HCT116 (cell line): ENCODE measurements around the gene KASH5. TPM values are rescaled to one million over a fixed set of nuclear protein-coding genes. Genes with fewer than 3 reads are reported as not detected.

Source experiments
- ATAC-seq: fragments of 200-7000 bp; cut with Tn5 transposase; 2 replicates; pipeline ENCODE4 v1.9.1; 2020; ENCODE audit warnings: mild to moderate bottlenecking, moderate library complexity
- BruUV-seq: library from RNA; stranded (reverse); fragments of 400-500 nt; replicated peaks from 2 replicates; lab custom pipeline; 2021; lab: Mats Ljungman, UMichigan
- CTCF ChIA-PET: fragments of 300-600 bp; sonication (Branson Sonifier 250); formaldehyde crosslinking; loops from one replicate; lab custom pipeline; 2021; ENCODE audit warnings: antibody characterized with exemption; lab: Charles Lee
- POLR2A ChIA-PET: fragments of 300-600, 350-600 bp; sonication (Branson Sonifier 250); formaldehyde crosslinking; loops from one replicate; lab custom pipeline; 2021; ENCODE audit warnings: antibody characterized with exemption; lab: Charles Lee
- RAD21 ChIA-PET, 2 experiments: fragments of 300-600 bp; sonication (Branson Sonifier 250); formaldehyde crosslinking; loops; one replicate each; lab custom pipeline; 2023; ENCODE audit warnings: low total read pairs in 2 of 2; ENCODE audit not compliant: uncharacterized antibody in 2 of 2, unreplicated experiment in 2 of 2, low non-redundant PET in 1 of 2; lab: Charles Lee
- DNase-seq: peaks from one replicate; pipeline ENCODE4 v3.0.0-alpha.2; 2010; ENCODE audit warnings: low read depth, low spot score
- H2AFZ ChIP-seq: fragments of 200-600 bp; shearing (Covaris generic), sonication (generic); 2 replicates; pipeline ENCODE4 v1.6.1; 2017; ENCODE audit warnings: low read depth, mixed run types, mixed read lengths, antibody characterized with exemption, low read length; ENCODE audit not compliant: poor library complexity, severe bottlenecking
- H3K27ac ChIP-seq: 2 replicates; pipeline ENCODE4 v1.5.1; 2012; ENCODE audit warnings: low read depth, low read length
- H3K27me3 ChIP-seq: fragments of 200-600 bp; sonication (generic); 2 replicates; pipeline ENCODE4 v1.6.1; 2016; ENCODE audit warnings: mixed run types, low read length, mixed read lengths; ENCODE audit not compliant: insufficient read depth
- H3K36me3 ChIP-seq, 2 experiments: fragments of 200-500 bp in 1 of 2; fragments of 200-600 bp in 1 of 2; sonication (Bioruptor generic) in 1 of 2; sonication (generic) in 1 of 2; 2 replicates each; pipeline versions ENCODE4 v1.5.1 to v1.6.1; 2014 to 2016; ENCODE audit warnings: low read length in 2 of 2, inconsistent platforms in 1 of 2, mixed read lengths in 1 of 2, mixed run types in 1 of 2; ENCODE audit not compliant: insufficient read depth in 2 of 2, control insufficient read depth in 1 of 2
- H3K4me1 ChIP-seq, 2 experiments: fragments of 200-600 bp in 1 of 2; sonication (generic) in 1 of 2; 2 replicates each; pipeline versions ENCODE4 v1.5.1 to v1.6.1; 2012 to 2017; ENCODE audit warnings: low read length in 2 of 2, inconsistent platforms in 1 of 2, mild to moderate bottlenecking in 1 of 2, mixed read lengths in 1 of 2, mixed run types in 1 of 2, moderate library complexity in 1 of 2; ENCODE audit not compliant: insufficient read depth in 2 of 2, control insufficient read depth in 1 of 2
- H3K4me2 ChIP-seq: fragments of 200-600 bp; sonication (generic); 2 replicates; pipeline ENCODE4 v1.6.1; 2017; ENCODE audit warnings: mixed run types, low read length, mixed read lengths
- H3K4me3 ChIP-seq, 2 experiments: fragments of 200-600 bp in 1 of 2; sonication (generic) in 1 of 2; replicated peaks in 1 of 2; 2 replicates each; pipeline ENCODE4 v1.5.1; 2011 to 2016; ENCODE audit warnings: low read length in 2 of 2, control low read depth in 1 of 2, low read depth in 1 of 2, mild to moderate bottlenecking in 1 of 2, mixed read lengths in 1 of 2, mixed run types in 1 of 2
- H3K79me2 ChIP-seq: fragments of 200-600 bp; sonication (generic); 2 replicates; pipeline ENCODE4 v1.6.1; 2017; ENCODE audit warnings: mild to moderate bottlenecking, mixed run types, low read length, moderate library complexity, mixed read lengths; ENCODE audit not compliant: insufficient read depth
- H3K9ac ChIP-seq: fragments of 200-600 bp; sonication (generic); 2 replicates; pipeline ENCODE4 v1.6.1; 2016; ENCODE audit warnings: low read length, mixed read lengths
- H3K9me2 ChIP-seq: fragments of 200-600 bp; sonication (generic), shearing (Covaris generic); 2 replicates; pipeline ENCODE4 v1.6.1; 2017; ENCODE audit warnings: mixed run types, mild to moderate bottlenecking, moderate library complexity; ENCODE audit not compliant: insufficient read depth
- H3K9me3 ChIP-seq, 2 experiments: fragments of 200-500 bp in 1 of 2; fragments of 200-600 bp in 1 of 2; sonication (Bioruptor generic) in 1 of 2; sonication (generic) in 1 of 2; 2 replicates each; pipeline ENCODE4 v1.6.1; 2014 to 2017; ENCODE audit warnings: low read length in 2 of 2, mixed read lengths in 2 of 2, inconsistent platforms in 1 of 2, low read depth in 1 of 2, mild to moderate bottlenecking in 1 of 2, mixed run types in 1 of 2, moderate library complexity in 1 of 2; ENCODE audit not compliant: control insufficient read depth in 1 of 2, insufficient read depth in 1 of 2
- H4K20me1 ChIP-seq: fragments of 200-600 bp; sonication (generic), shearing (Covaris generic); 2 replicates; pipeline ENCODE4 v1.6.1; 2017; ENCODE audit warnings: mixed run types, mild to moderate bottlenecking, moderate library complexity; ENCODE audit not compliant: insufficient read depth
- POLR2A ChIP-seq: IDR thresholded peaks from 2 replicates; pipeline ENCODE4 v1.7.0; 2011; ENCODE audit warnings: borderline replicate concordance; ENCODE audit not compliant: insufficient read depth, insufficient read length; ENCODE audit errors: extremely low read depth
- RAD21 ChIP-seq: IDR thresholded peaks from 2 replicates; pipeline ENCODE4 v1.6.1; 2012; ENCODE audit warnings: low read depth, mild to moderate bottlenecking
- SP1 ChIP-seq: IDR thresholded peaks from 2 replicates; pipeline ENCODE4 v1.6.1; 2012; ENCODE audit warnings: low read depth
- TCF7L2 ChIP-seq: IDR thresholded peaks from 2 replicates; pipeline ENCODE4 v1.7.0; 2011; ENCODE audit warnings: borderline replicate concordance, inconsistent platforms; ENCODE audit not compliant: insufficient read depth, insufficient read length; ENCODE audit errors: extremely low read depth
- ZFX ChIP-seq: fragments of 450-650 bp; IDR thresholded peaks from 2 replicates; pipeline ENCODE4 v1.6.1; 2017
- intact Hi-C: fragments of 100-400 bp; cut with micrococcal nuclease; formaldehyde crosslinking; loops from 2 replicates; pipeline ENCODE4 v1.10.0; 2022
- total RNA-seq: library from RNA; stranded (reverse); gene quantifications from one replicate; pipeline ENCODE4 v1.2.1, GENCODE V29; 2021; ENCODE audit not compliant: unreplicated experiment
- TF ChIP-seq, protein P1 (sequence below): IDR thresholded peaks from 2 replicates; pipeline ENCODE4 v1.6.1; 2012
- TF ChIP-seq, protein P2 (sequence below): IDR thresholded peaks from 2 replicates; pipeline ENCODE4 v1.6.1; 2012; ENCODE audit warnings: low read depth
- TF ChIP-seq, protein P3 (sequence below): IDR thresholded peaks from 2 replicates; pipeline ENCODE4 v1.6.1; 2012

Gene KASH5
- total RNA-seq, 1 experiment from 2014 or later = not detected

DNA sequence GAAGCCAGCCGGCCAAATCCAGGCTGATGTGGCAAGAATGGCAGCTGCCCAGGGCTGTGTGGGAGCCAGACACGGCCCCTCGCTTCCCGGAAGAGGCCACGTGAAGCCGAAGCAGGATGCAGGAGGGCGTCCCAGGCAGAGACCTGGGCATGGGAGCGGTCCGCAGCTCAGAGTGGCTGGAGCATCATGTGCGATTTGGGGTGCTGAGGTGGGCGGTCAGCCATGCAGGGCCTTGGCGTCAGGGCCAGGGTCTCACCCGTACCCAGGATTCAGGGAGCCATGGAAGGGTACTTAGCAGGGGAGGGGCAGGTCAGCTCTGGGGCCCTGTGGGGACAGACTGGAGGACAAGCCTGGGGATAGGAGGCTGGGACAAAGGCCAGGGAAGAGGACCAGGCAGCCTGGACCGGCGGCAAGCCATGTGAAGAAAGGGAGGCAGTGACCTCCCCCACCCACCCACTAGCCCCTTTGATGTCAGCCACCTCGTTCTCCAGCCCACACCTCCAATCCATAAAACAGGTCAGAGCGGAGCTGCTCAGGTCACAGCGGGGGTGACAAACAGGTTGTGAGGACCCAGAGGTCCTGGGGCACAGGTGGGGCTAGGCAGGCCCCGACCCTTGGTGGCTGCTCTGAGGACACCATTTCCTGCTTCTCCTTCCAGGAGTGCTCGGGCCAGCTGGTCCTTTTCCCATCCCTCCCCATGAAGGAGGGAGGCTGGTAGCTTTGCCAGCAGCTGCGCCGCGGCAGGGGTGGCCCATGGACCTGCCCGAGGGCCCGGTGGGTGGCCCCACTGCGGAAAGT, 2.3 kb downstream of the KASH5 start:
- Histone ChIP-seq H3K4me2 (no peak overlapping the region), H3K9me2 (no peaks in the 10 kb centered on the region), H2AFZ (no peak overlapping the region), H3K4me3 (no peak overlapping the region), H4K20me1 (no peaks in the 10 kb centered on the region), H3K9me3 (no peaks in the 10 kb centered on the region), H3K27ac (no peak overlapping the region), H3K9ac (no peak overlapping the region), H3K4me1 (peaks cover 3 to 10% of the 10 kb centered on the region in 2 experiments; a peak in 3 of 4 replicates), H3K79me2 (no peaks in the 10 kb centered on the region), H3K36me3 (no peaks in the 10 kb centered on the region), H3K27me3 (no peaks in the 10 kb centered on the region)
- ChIA-PET RAD21 (interaction anchor here in 1 of 2 experiments (1.4 to 2.0 kb wide), 2 partner anchors 27 to 52 kb away, joined by 3 to 5 read pairs; partner anchors contain the start of gene DKKL1), CTCF (interaction anchor here (1.4 to 2.2 kb wide), 2 partner anchors 19 to 36 kb away, joined by 5 to 12 read pairs; partner anchors contain the start of gene GFY), POLR2A (no interaction called here)
- DNase-seq (no peak), ATAC-seq (no peak)
- intact Hi-C loops = no loop called here
- TF ChIP-seq POLR2A = no peak
- TF ChIP-seq, protein P1, sequence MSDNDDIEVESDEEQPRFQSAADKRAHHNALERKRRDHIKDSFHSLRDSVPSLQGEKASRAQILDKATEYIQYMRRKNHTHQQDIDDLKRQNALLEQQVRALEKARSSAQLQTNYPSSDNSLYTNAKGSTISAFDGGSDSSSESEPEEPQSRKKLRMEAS = no peak
- no peak for TF ChIP-seq ZFX
- TF ChIP-seq, protein P2, sequence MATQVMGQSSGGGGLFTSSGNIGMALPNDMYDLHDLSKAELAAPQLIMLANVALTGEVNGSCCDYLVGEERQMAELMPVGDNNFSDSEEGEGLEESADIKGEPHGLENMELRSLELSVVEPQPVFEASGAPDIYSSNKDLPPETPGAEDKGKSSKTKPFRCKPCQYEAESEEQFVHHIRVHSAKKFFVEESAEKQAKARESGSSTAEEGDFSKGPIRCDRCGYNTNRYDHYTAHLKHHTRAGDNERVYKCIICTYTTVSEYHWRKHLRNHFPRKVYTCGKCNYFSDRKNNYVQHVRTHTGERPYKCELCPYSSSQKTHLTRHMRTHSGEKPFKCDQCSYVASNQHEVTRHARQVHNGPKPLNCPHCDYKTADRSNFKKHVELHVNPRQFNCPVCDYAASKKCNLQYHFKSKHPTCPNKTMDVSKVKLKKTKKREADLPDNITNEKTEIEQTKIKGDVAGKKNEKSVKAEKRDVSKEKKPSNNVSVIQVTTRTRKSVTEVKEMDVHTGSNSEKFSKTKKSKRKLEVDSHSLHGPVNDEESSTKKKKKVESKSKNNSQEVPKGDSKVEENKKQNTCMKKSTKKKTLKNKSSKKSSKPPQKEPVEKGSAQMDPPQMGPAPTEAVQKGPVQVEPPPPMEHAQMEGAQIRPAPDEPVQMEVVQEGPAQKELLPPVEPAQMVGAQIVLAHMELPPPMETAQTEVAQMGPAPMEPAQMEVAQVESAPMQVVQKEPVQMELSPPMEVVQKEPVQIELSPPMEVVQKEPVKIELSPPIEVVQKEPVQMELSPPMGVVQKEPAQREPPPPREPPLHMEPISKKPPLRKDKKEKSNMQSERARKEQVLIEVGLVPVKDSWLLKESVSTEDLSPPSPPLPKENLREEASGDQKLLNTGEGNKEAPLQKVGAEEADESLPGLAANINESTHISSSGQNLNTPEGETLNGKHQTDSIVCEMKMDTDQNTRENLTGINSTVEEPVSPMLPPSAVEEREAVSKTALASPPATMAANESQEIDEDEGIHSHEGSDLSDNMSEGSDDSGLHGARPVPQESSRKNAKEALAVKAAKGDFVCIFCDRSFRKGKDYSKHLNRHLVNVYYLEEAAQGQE = no peak
- no peak for TF ChIP-seq SP1
- TF ChIP-seq, protein P3, sequence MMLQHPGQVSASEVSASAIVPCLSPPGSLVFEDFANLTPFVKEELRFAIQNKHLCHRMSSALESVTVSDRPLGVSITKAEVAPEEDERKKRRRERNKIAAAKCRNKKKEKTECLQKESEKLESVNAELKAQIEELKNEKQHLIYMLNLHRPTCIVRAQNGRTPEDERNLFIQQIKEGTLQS = no peak
- TF ChIP-seq RAD21 = no peak
- TF ChIP-seq TCF7L2 = no peak
- no TSS peak for BruUV-seq
